Activated CD8-positive, alpha-beta T cell treated with anti-CD3 and anti-CD28 coated beads, Interleukin-2, amount 10 ng/mL, durations not matched to agents 7 days and 5 days (primary cell): ENCODE data around the gene GPR142. TPM values are rescaled to one million over a fixed set of nuclear protein-coding genes. Genes with fewer than 3 reads are reported as not detected.

Experiments
- ATAC-seq: fragments of 150-1000 bp; cut with Tn5 transposase; one replicate; pipeline ENCODE4 v1.10.0; 2021; ENCODE audit warnings: moderate library complexity
- CTCF ChIA-PET: fragments of 350-600 bp; sonication (Branson Sonifier 250); formaldehyde crosslinking; loops from one replicate; lab custom pipeline; 2021; ENCODE audit warnings: antibody characterized with exemption; lab: Charles Lee
- POLR2A ChIA-PET: fragments of 350-600 bp; sonication (Branson Sonifier 250); formaldehyde crosslinking; loops from one replicate; lab custom pipeline; 2021; ENCODE audit warnings: antibody characterized with exemption; lab: Charles Lee
- DNase-seq: peaks from one replicate; pipeline ENCODE4 v3.0.0-alpha.2; 2020
- H3K27ac Mint-ChIP-seq: one replicate; pipeline ENCODE4 v1.8.0; 2021; ENCODE audit warnings: mild to moderate bottlenecking, mixed read lengths
- H3K27me3 Mint-ChIP-seq: one replicate; pipeline ENCODE4 v1.8.0; 2021; ENCODE audit warnings: low read depth, mixed read lengths
- H3K36me3 Mint-ChIP-seq: one replicate; pipeline ENCODE4 v1.8.0; 2021; ENCODE audit warnings: low read depth, mixed read lengths
- H3K4me1 Mint-ChIP-seq: one replicate; pipeline ENCODE4 v1.8.0; 2021; ENCODE audit warnings: low read depth, mixed read lengths
- H3K4me3 Mint-ChIP-seq: one replicate; pipeline ENCODE4 v1.8.0; 2021; ENCODE audit warnings: mild to moderate bottlenecking, mixed read lengths
- H3K9me3 Mint-ChIP-seq: one replicate; pipeline ENCODE4 v1.8.0; 2022; ENCODE audit warnings: mixed read lengths; ENCODE audit not compliant: insufficient read depth
- total RNA-seq, 2 experiments: library from RNA; stranded (reverse); gene quantifications; one replicate each; pipeline ENCODE4 v1.2.3, GENCODE V29; 2021

Gene GPR142
- total RNA-seq, 2 experiments from 2014 or later = not detected

DNA sequence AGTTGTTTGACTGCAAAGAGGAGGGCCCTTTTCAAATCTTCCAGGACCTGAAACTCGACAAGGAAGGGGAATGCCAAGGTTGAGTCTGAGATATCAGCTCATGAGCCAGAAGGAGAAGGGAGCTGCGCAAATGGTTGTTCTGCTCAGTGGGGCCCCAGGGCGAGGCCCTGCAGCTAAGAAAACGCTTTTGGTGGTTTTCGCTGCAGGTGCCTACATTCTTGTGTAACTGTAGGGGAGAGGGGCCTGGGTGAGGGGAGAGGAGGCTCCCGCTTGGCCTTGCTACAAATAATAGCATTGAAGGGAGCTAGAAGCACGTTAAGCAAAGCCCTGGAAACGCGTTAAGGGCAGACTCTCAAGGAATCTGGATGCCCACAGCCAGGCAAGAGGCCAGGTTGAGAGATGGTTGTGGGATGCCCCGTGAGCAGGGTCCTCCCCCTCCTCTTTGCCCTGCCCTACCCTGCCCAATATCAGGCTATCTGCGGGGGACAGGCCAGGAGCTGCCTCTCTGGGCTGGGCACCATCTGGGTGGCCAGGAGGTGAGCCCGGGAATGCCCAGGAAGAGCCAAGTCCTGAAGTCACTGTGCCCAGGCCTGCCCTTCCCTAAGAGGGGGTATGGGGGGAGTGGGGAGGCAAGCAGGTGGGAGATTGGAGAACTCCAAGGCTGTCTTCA lies 21.9 kb downstream of the GPR142 start:
- no peak for ATAC-seq
- CTCF ChIA-PET = no interaction called here
- H3K4me3 Mint-ChIP-seq = no peak overlapping the region

DNA sequence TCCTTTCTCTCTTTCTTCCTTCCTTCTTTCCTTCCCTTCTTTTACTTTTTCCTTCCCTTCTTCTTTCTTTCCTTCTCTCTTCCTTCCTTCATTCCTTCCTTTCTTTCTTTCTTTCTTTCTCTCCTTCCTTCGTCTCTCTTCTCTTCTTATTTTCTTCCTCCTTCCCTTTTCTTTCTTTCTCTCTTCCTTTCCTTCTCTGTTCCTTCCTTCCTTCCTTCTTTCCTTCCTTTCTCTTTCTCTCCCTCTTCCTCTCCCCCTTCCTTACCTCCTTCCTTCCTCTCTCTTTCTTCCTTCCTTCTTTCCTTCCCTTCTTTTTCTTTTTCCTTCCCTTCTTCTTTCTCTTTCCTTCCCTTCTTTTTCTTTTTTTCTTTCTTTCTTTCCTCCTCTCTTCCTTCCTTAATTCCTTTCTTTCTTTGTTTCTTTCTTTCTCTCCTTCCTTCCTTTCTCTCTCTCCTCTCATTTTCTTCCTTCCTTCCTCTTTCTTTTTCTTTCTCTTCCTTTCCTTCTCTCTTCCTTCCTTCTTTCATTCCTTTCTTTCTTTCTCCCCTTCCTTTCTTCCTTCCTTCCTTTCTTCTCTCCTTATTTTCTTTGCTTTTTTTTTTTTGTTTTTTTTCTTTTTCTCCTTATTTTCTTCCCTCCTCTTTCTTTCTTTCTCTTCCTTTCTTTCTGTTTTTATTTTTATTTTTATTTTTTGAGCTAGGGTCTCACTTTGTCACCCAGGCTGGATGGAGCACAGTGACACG lies 22.8 kb downstream of the GPR142 start:
- Mint-ChIP-seq H3K4me1 (peaks cover 2% of the 10 kb centered on the region), H3K27ac (no peak overlapping the region), H3K27me3 (peaks cover 3% of the 10 kb centered on the region), H3K36me3 (no peaks in the 10 kb centered on the region), H3K9me3 (no peaks in the 10 kb centered on the region), H3K4me3 (no peak overlapping the region)
- DNase-seq (no peak), ATAC-seq (no peak)
- POLR2A ChIA-PET = no interaction called here
- CTCF ChIA-PET = no interaction called here

More for the DNA sequence above, 21.9 kb downstream of the GPR142 start:
- H3K27me3 Mint-ChIP-seq = peaks cover 3% of the 10 kb centered on the region
- no peaks in the 10 kb centered on the region for H3K9me3 Mint-ChIP-seq
- POLR2A ChIA-PET = no interaction called here
- no peak for DNase-seq
- no peaks in the 10 kb centered on the region for H3K36me3 Mint-ChIP-seq
- peaks cover 2% of the 10 kb centered on the region for H3K4me1 Mint-ChIP-seq
- no peak overlapping the region for H3K27ac Mint-ChIP-seq

DNA sequence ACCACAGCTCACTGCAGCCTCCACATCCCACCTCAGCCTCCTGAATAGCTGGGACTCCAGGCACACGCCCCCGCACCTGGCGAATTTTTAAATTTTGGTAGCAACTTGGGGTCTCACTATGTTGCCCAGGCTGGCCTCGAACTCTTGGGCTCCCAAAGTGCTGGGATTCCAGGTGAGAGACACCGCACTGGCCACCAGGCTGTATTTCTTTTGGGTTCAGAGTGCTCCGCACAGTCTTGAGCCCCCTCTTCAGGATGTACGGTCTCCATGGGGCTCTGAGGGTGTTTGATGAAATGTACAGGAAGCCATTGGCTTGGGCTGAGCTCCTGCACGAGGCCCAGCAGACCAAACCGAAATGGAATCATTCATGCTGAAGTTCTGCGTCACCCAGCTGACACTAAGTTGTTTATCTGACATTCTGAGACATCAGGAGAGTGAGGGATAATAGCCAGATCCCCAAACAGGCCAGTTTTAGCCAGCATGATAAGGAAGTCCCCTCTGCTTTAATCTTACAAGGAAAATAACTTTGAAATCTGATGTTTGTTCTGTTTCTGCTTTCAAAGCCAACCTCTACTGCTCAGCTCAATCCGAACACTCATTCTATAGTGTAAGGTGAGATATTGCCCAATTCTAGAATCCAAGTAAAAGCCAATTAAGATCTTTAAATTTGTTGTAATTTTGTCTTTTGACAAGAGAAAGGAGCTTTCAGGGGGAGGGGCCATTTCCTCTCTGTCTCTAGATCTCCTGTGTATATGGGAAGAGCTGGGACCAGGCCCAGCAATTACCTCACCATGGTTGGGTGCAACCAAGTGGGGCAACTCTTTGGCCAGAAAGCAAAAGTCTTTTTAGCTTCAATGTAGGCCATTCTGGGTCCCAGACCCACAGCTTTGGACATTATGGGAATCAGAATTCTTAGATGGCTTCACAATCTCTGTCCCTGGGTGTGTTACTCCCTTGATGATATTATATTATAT lies 23.7 kb downstream of the GPR142 start:
- Mint-ChIP-seq H3K4me1 (peaks cover 2% of the 10 kb centered on the region), H3K27ac (no peak overlapping the region), H3K36me3 (no peaks in the 10 kb centered on the region), H3K27me3 (peaks cover 3% of the 10 kb centered on the region), H3K9me3 (no peaks in the 10 kb centered on the region), H3K4me3 (no peak overlapping the region)
- DNase-seq = no peak
- CTCF ChIA-PET = interaction anchor here (1.0 to 1.3 kb wide), 2 partner anchors 12 to 66 kb away, joined by 4 to 6 read pairs; no protein-coding TSS in a partner anchor
- no peak for ATAC-seq
- POLR2A ChIA-PET = no interaction called here

DNA sequence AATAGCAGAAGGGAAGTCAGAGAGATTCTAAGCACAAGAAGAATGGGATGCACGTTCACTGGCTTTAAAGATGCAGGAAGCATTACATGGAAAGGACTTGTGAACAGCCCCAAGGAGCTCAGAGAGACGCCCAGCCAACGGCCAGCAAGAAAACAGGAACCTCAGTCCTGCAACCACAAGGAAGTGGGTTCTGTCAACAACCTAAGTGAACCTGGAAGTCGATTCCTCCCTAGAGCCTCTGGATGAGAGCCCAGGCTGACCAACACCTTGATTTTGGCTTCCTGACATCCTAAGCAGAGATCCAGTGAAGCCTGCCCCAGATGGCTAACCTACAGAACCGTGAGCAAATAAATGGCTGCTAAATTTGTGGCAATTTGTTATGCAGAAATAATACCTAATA lies 24.5 kb downstream of the GPR142 start:
- Mint-ChIP-seq H3K4me1 (peaks cover 2% of the 10 kb centered on the region), H3K4me3 (no peak overlapping the region), H3K9me3 (no peaks in the 10 kb centered on the region), H3K27me3 (peaks cover 3% of the 10 kb centered on the region), H3K36me3 (no peaks in the 10 kb centered on the region), H3K27ac (no peak overlapping the region)
- ChIA-PET CTCF (interaction anchor here (1.0 to 1.3 kb wide), 2 partner anchors 13 to 65 kb away, joined by 4 to 6 read pairs; no protein-coding TSS in a partner anchor), POLR2A (no interaction called here)
- no peak for DNase-seq
- no peak for ATAC-seq

DNA sequence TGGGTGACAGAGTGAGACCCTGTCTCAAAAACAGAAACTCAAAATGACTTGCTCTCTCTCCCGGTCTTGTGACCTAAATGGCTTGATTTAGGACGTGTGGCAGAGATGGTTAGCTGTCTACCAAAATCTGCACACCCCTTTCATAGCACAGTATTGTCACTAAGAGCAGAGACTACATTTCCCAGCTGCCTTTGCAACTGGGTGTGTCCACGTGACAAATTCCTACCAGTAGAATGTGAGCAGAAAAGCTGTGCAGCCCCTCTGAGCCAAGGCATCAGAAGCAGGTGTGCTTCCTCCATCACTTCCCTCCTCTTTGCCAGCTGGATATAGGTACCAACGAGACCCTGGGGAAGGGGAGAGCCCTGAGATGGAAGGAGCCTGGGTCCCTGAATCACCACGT lies 25.5 kb downstream of the GPR142 start:
- H3K27me3 Mint-ChIP-seq = peaks cover 3% of the 10 kb centered on the region
- ChIA-PET CTCF (interaction anchor here (1.0 to 1.4 kb wide), 2 partner anchors 14 to 24 kb away, joined by 4 to 6 read pairs; no protein-coding TSS in a partner anchor), POLR2A (no interaction called here)
- no peaks in the 10 kb centered on the region for H3K36me3 Mint-ChIP-seq
- no peak overlapping the region for H3K4me3 Mint-ChIP-seq
- no peak for ATAC-seq
- H3K27ac Mint-ChIP-seq = no peak overlapping the region
- peaks cover 2% of the 10 kb centered on the region for H3K4me1 Mint-ChIP-seq
- no peaks in the 10 kb centered on the region for H3K9me3 Mint-ChIP-seq
- DNase-seq = no peak

DNA sequence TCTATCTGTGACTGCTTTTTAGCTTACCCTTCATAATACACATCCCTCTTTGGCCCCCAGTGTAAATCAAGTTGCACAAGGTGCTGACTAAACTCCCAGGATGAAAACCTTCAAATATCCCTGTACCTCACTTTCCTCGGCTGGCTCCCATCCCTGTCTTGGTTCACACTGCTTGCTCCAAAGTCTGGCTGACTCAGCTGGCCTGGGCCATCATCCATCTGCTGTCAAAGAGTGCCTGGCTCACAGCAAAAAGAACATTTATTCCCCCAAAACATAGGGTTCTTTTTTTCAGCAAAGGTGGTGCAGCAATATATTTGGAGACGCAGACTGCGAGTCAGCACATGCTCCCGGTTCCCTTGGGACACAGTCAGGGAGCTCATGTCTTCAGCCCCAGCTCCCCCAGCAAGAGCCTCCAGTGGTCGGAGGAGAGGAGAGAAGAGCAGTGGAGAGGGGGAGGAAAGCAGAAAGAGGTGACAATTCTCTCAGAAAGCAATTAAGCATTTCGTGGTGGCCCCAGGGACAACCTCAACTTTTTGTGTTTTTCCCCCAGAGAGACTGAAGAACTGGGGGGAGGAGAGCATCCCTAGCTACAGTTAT lies 26.1 kb downstream of the GPR142 start:
- ATAC-seq (no peak), DNase-seq (no peak)
- Mint-ChIP-seq H3K27ac (no peak overlapping the region), H3K36me3 (no peaks in the 10 kb centered on the region), H3K4me3 (no peak overlapping the region), H3K9me3 (no peaks in the 10 kb centered on the region), H3K27me3 (peaks cover 3% of the 10 kb centered on the region), H3K4me1 (peaks cover 2% of the 10 kb centered on the region)
- ChIA-PET CTCF (interaction anchor here (0.9 to 1.4 kb wide), 4 partner anchors 14 to 264 kb away, joined by 3 to 6 read pairs (median 4); no protein-coding TSS in a partner anchor), POLR2A (no interaction called here)

DNA sequence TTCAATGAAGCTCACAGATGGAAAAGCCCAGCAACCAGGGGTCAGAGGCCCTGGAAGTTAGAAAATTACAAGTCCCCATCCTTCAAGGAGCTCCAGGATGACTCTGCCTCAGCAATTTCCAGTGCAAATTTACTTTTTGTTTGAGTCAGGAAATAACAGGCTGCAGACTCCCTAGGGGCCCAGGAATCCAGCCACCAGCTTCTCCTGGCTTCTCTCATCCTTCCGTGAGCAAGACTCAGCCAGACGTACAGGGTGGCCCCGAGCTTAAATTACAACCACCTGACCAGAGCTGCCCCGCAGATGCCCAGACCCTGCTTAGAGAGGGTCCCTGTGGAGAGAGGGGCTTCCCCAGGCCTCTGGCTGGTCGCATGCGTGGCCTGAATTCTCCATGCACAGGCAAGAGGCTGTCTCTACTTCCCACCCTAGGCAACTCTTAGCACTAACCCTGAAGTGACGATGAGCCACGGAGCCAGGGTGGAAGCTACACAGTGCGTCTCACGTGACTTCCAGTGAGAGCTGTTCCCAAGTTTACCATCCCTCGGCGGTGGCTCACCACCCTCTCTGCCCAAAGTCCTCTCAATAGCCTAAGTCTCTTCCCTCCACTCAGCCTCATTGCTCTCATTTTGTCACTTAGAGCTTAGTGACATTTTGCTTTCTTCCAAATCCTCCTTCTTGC lies 27.1 kb downstream of the GPR142 start:
- POLR2A ChIA-PET = no interaction called here
- CTCF ChIA-PET = interaction anchor here (0.9 to 1.1 kb wide), 3 partner anchors 26 to 263 kb away, joined by 3 read pairs; no protein-coding TSS in a partner anchor
- Mint-ChIP-seq H3K4me3 (no peak overlapping the region), H3K4me1 (peaks cover 2% of the 10 kb centered on the region), H3K27ac (no peak overlapping the region), H3K27me3 (peaks cover 3% of the 10 kb centered on the region), H3K9me3 (no peaks in the 10 kb centered on the region), H3K36me3 (no peaks in the 10 kb centered on the region)
- no peak for ATAC-seq
- DNase-seq = no peak

DNA sequence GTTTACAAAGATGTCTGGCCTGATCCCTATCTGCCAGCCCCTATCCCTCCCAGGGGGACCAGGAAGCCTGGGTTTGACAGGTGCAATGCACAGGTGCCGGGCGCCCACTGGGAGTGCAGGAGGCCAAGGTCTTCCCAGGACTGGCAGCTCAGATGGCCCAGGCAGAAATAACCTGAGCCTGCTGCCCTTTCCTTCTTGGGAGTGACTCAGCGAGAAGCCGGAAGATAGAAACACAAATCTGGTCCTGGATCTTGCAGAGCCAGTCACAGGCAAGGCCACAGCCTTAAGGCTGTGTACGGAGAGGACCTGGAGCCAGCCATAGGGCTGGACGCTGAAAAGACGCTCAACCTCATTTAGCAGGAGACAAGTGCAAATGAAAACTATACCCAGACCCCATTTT lies 27.7 kb downstream of the GPR142 start:
- H3K36me3 Mint-ChIP-seq = no peaks in the 10 kb centered on the region
- H3K9me3 Mint-ChIP-seq = no peaks in the 10 kb centered on the region
- POLR2A ChIA-PET = interaction anchor here (0.6 kb wide), 1 partner anchor 18 kb away, joined by 3 read pairs; no protein-coding TSS in a partner anchor
- CTCF ChIA-PET = interaction anchor here (0.5 to 1.0 kb wide), 2 partner anchors 15 to 27 kb away, joined by 3 read pairs; no protein-coding TSS in a partner anchor
- DNase-seq (no peak), ATAC-seq (no peak)
- H3K4me1 Mint-ChIP-seq = peaks cover 2% of the 10 kb centered on the region
- H3K27me3 Mint-ChIP-seq = peaks cover 3% of the 10 kb centered on the region
- H3K4me3 Mint-ChIP-seq = no peak overlapping the region
- no peak overlapping the region for H3K27ac Mint-ChIP-seq

DNA sequence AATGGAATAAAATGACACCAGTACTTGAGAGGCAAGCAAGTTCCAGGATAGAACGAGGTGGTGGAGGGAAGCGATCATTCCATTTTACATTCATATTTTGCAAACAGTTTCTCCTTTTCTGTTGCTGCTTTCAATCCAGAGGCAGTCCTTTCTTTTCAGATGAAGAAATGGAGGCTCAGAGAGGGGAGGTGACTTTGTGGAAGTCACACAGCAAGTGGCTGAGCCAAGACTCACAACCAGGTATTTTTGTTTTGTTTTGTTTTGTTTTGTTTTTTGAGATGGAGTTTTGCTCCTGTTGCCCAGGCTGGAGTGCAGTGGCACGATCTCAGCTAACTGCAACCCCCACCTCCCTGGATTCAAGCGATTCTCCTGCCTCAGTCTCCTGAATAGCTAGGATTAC lies 29.3 kb downstream of the GPR142 start:
- H3K27me3 Mint-ChIP-seq = peaks cover 5% of the 10 kb centered on the region
- CTCF ChIA-PET = no interaction called here
- POLR2A ChIA-PET = no interaction called here
- H3K36me3 Mint-ChIP-seq = no peaks in the 10 kb centered on the region
- H3K27ac Mint-ChIP-seq = no peak overlapping the region
- DNase-seq (no peak), ATAC-seq (no peak)
- no peak overlapping the region for H3K4me3 Mint-ChIP-seq
- H3K4me1 Mint-ChIP-seq = peaks cover 2% of the 10 kb centered on the region
- H3K9me3 Mint-ChIP-seq = no peaks in the 10 kb centered on the region

DNA sequence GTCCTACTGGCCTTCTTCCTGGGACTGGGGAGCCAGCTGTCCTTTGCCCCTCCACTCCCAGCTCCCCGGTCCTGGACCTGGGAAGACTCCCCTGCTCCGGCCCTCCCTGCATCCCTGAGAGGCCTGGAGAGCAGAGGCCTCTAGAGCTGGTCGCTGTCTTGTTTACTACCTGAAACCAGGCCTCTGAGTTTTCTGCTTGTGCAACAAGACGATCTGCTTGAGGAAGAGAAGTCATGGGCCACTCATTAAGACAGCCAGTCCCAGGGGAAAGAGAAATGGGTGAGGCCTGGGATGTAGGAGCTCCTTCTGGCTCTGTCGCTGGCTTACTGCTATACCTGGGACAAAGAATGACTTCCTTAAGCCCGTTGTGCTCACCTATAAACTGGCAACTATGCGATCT lies 34.7 kb downstream of the GPR142 start:
- ATAC-seq = no peak
- Mint-ChIP-seq H3K27me3 (peaks cover 8% of the 10 kb centered on the region), H3K4me1 (no peaks in the 10 kb centered on the region), H3K4me3 (no peak overlapping the region), H3K36me3 (no peaks in the 10 kb centered on the region), H3K27ac (no peak overlapping the region), H3K9me3 (no peaks in the 10 kb centered on the region)
- ChIA-PET POLR2A (no interaction called here), CTCF (no interaction called here)
- no peak for DNase-seq
